Ishikawa (cell line): ENCODE data around the gene EGFR.

Source experiments
- CEBPB ChIP-seq: IDR thresholded peaks from 2 replicates; pipeline ENCODE4 v1.6.1; 2012
- EGR1 ChIP-seq: IDR thresholded peaks from 2 replicates; pipeline ENCODE4 v1.6.1; 2012
- EP300 ChIP-seq: IDR thresholded peaks from 2 replicates; pipeline ENCODE4 v1.6.1; 2012; ENCODE audit warnings: borderline replicate concordance
- NFIC ChIP-seq: IDR thresholded peaks from 2 replicates; pipeline ENCODE4 v1.6.1; 2012
- RAD21 ChIP-seq: IDR thresholded peaks from 2 replicates; pipeline ENCODE4 v1.6.1; 2012; ENCODE audit warnings: low read depth
- ZBTB7A ChIP-seq: IDR thresholded peaks from 2 replicates; pipeline ENCODE4 v1.6.1; 2012; ENCODE audit warnings: low read depth
- TF ChIP-seq, protein P1 (sequence below): IDR thresholded peaks from 2 replicates; pipeline ENCODE4 v1.6.1; 2012

DNA sequence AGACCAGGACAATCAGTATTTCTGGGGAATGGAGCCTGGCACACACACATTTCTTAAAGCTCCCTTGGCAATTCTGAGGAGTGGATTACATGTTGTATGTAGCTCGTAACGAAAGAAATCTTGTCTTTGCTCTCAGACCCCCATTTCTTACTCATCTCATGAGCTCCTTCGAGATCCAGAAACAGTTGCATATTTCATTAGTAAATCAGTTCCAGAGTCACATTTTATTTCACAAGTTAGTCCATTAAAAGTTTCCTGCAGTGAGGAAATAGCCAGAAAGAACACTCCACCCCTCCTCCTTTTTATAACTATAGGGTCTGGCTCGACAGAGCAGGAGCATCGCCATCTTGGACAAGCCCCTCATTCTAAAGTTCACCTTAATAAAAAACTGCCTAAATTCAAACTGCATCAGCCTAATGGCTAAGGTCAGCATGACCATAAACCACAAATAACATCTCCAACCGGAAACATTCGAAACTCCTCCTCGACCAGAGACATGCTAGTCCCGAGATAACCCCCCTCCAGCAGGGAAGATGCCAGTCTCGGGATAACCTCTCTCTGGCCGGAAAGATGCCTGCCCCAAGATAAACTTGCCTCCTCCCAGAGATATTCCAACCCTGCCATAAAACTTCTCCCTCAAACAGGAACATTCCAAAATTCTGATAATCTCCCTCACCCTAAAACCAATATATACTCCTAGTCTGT, 7.4 kb downstream of the EGFR start:
- TF ChIP-seq EP300 = no peak
- TF ChIP-seq, protein P1, sequence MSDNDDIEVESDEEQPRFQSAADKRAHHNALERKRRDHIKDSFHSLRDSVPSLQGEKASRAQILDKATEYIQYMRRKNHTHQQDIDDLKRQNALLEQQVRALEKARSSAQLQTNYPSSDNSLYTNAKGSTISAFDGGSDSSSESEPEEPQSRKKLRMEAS = no peak
- no peak for TF ChIP-seq RAD21
- no peak for TF ChIP-seq CEBPB
- no peak for TF ChIP-seq ZBTB7A
- TF ChIP-seq EGR1 = no peak
- TF ChIP-seq NFIC = no peak
